Lung (tissue), 12 donors: ENCODE results near the gene PGRMC2. TPM values are rescaled to one million over a fixed set of nuclear protein-coding genes. Genes with fewer than 3 reads are reported as not detected.

ENCODE experiments used
- ATAC-seq: fragments of 200-7000 bp; cut with Tn5 transposase; one replicate; pipeline ENCODE4 v1.9.1; 2020; ENCODE audit warnings: moderate number of reproducible peaks; ENCODE audit not compliant: insufficient read depth, low FRiP score
- DNase-seq, 3 donors: peaks; one replicate each; pipeline ENCODE4 v3.0.0-alpha.2; 2013 to 2017
- H3K27ac ChIP-seq, 2 donors: one replicate each; pipeline ENCODE4 v1.5.1; 2013; ENCODE audit warnings: mild to moderate bottlenecking in 2 of 2, moderate library complexity in 2 of 2, control low read depth in 1 of 2, inconsistent platforms in 1 of 2, low read depth in 1 of 2, low read length in 1 of 2
- H3K27me3 ChIP-seq, 3 donors: one replicate each; pipeline ENCODE4 v1.5.1; 2013; ENCODE audit warnings: low read length in 2 of 3; ENCODE audit not compliant: control insufficient read depth in 3 of 3, insufficient read depth in 3 of 3
- H3K36me3 ChIP-seq, 4 donors: one replicate each; pipeline ENCODE4 v1.5.1; 2013; ENCODE audit warnings: low read length in 4 of 4, mild to moderate bottlenecking in 1 of 4, moderate library complexity in 1 of 4; ENCODE audit not compliant: control insufficient read depth in 4 of 4, insufficient read depth in 4 of 4
- H3K4me1 ChIP-seq, 5 donors: one replicate each; pipeline ENCODE4 v1.5.1; 2013; ENCODE audit warnings: low read length in 5 of 5, mild to moderate bottlenecking in 2 of 5, moderate library complexity in 1 of 5; ENCODE audit not compliant: control insufficient read depth in 5 of 5, insufficient read depth in 5 of 5
- H3K4me3 ChIP-seq: one replicate; pipeline ENCODE4 v1.5.1; 2013; ENCODE audit warnings: mild to moderate bottlenecking, control low read depth, moderate library complexity
- H3K9ac ChIP-seq, 2 donors: one replicate each; pipeline ENCODE4 v1.5.1; 2013; ENCODE audit warnings: low read length in 2 of 2, control low read depth in 1 of 2; ENCODE audit not compliant: insufficient read depth in 1 of 2
- H3K9me3 ChIP-seq, 4 donors: one replicate each; pipeline ENCODE4 v1.5.1; 2013; ENCODE audit warnings: low read length in 3 of 4, mild to moderate bottlenecking in 1 of 4, moderate library complexity in 1 of 4; ENCODE audit not compliant: control insufficient read depth in 4 of 4, insufficient read depth in 3 of 4
- WGBS, 2 donors: extraction: QIAGEN DNeasy Blood & Tissue Kit; methylation state at CpG; one replicate each; pipeline ENCODE4 v1.1.7; 2013; 5-methylcytosine and 5-hydroxymethylcytosine counted together
- polyA plus RNA-seq, 2 donors: library from polyadenylated mRNA; stranded (reverse); fragments of 200-250 nt; gene quantifications; one replicate each; pipeline ENCODE4 v1.2.1, GENCODE V29; 2013
- total RNA-seq, 2 donors: library from RNA; depleted of rRNA in 1 of 2; stranded (reverse); fragments of >200 nt in 1 of 2; gene quantifications; one replicate each; pipeline ENCODE4 v1.2.1, GENCODE V29; 2014 to 2021
- TF ChIP-seq, protein P1 (sequence below): IDR thresholded peaks from 2 replicates; pipeline ENCODE4 v1.5.1; 2012; ENCODE audit warnings: mild to moderate bottlenecking; ENCODE audit errors: control extremely low read depth, extremely low read depth
- donor health status: control.
- donor health status: control.
- donor health status: Bipolar disorder and iron deficiency.
- donor health status: healthy.
- donor health status: DM: yes; HTN: yes; CAD: no.

Gene PGRMC2
- total and polyA plus RNA-seq, 4 donors: 25.8 to 71.6 (median 35.3) TPM

DNA sequence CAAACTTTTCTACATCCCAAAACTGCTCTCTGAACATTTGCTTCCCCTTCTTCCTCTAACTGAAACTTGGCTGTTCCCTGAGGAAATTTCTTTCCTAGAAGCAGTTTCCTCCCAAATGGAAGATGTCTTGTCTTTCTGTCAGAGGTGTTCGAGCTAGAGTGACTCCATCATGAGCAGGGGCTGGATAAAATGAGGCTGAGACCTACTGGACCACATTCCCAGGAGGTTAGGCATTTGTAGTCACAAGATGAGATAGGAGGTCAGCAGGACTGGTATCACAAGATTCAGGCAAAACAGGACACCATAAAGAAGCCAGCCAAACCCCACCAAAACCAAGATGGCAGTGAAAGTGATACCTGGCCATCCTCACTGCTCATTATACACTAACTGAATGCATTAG lies 35.8 kb upstream of the PGRMC2 start:
- H3K9ac ChIP-seq: no peak overlapping the region
- H3K27ac ChIP-seq: no peak overlapping the region
- ATAC-seq (no peak), DNase-seq (no peak)
- no peaks in the 10 kb centered on the region for H3K4me1 ChIP-seq
- TF ChIP-seq, protein P1, sequence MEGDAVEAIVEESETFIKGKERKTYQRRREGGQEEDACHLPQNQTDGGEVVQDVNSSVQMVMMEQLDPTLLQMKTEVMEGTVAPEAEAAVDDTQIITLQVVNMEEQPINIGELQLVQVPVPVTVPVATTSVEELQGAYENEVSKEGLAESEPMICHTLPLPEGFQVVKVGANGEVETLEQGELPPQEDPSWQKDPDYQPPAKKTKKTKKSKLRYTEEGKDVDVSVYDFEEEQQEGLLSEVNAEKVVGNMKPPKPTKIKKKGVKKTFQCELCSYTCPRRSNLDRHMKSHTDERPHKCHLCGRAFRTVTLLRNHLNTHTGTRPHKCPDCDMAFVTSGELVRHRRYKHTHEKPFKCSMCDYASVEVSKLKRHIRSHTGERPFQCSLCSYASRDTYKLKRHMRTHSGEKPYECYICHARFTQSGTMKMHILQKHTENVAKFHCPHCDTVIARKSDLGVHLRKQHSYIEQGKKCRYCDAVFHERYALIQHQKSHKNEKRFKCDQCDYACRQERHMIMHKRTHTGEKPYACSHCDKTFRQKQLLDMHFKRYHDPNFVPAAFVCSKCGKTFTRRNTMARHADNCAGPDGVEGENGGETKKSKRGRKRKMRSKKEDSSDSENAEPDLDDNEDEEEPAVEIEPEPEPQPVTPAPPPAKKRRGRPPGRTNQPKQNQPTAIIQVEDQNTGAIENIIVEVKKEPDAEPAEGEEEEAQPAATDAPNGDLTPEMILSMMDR: no peak
- no peaks in the 10 kb centered on the region for H3K9me3 ChIP-seq
- 72 to 84% methylated on average over 1 of the region's 1 CpG for WGBS, 2 donors
- H3K27me3 ChIP-seq: no peaks in the 10 kb centered on the region
- H3K4me3 ChIP-seq: no peak overlapping the region
- H3K36me3 ChIP-seq: no peaks in the 10 kb centered on the region

DNA sequence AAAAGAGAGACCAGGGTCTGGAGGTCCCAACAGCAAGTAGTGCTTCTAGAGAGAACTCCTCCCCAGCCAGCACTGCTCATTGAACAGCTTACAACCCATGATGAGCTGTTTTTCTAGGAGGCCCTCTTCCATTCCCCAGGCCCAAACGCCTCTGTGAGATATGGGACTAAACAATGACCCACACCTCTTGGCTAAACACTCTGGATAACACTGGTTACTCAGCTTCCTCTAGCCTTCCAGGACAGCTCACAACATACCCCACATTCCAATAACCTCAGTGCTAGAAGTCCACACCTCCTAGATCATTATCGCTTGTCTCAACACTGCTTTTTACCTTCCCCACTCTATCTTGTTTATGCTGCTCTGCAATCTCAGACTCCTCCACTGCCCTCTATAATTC lies 35.4 kb upstream of the PGRMC2 start:
- no peaks in the 10 kb centered on the region for H3K4me1 ChIP-seq
- H3K9me3 ChIP-seq: no peaks in the 10 kb centered on the region
- no peaks in the 10 kb centered on the region for H3K27me3 ChIP-seq
- H3K36me3 ChIP-seq: no peaks in the 10 kb centered on the region
- ATAC-seq (no peak), DNase-seq (no peak)
- no peak overlapping the region for H3K27ac ChIP-seq
- TF ChIP-seq, protein P1: no peak
- H3K4me3 ChIP-seq: no peak overlapping the region
- no peak overlapping the region for H3K9ac ChIP-seq
- WGBS, 2 donors: 53 to 66% methylated on average over 2 of the region's 2 CpGs

DNA sequence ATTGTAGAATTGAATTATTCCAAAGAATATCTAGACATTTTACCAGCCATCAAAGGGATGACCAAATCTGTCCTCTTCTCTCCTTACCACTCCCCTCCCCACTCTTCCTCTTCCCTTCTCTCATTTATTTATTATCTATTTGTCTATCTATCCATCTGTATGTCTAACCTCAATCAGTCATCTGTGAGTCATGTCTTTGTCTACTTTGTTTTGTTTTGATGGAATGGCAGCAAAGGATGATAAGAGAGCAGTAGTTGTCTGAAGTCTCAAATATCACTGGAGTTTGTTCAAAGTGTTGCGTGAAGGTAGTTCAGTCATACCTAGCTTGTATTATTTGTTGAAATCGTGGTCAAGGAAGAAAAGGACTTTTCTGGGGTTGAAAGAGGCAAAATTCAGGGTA lies 34.7 kb upstream of the PGRMC2 start:
- ATAC-seq (no peak), DNase-seq (no peak)
- H3K27ac ChIP-seq: no peak overlapping the region
- WGBS, 2 donors: 79 to 88% methylated on average over 2 of the region's 2 CpGs
- no peak overlapping the region for H3K4me3 ChIP-seq
- no peaks in the 10 kb centered on the region for H3K27me3 ChIP-seq
- no peak overlapping the region for H3K9ac ChIP-seq
- no peaks in the 10 kb centered on the region for H3K36me3 ChIP-seq
- H3K9me3 ChIP-seq: no peaks in the 10 kb centered on the region
- no peaks in the 10 kb centered on the region for H3K4me1 ChIP-seq
- TF ChIP-seq, protein P1: no peak

DNA sequence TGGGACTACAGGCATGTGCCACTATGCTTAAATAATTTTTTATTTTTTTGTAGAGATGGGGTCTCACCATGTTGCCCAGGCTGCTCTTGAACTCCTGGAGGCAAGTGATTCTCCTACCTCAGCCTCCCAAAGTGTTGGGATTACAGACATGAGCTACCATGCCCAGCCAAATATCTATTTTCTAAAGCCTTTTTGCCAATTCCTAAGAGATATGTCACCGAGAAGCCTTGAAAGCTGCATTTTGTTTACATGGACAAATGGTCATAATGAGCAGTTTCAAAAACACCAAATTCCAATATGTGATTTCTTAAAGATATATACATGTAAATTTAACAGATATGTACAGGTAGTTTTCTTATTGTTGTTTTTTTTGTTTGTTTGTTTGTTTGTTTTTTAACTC lies 33.0 kb upstream of the PGRMC2 start:
- ATAC-seq: no peak
- no peak overlapping the region for H3K4me3 ChIP-seq
- DNase-seq: no peak
- WGBS, 2 donors: 97 to 98% methylated on average over 1 of the region's 1 CpG
- TF ChIP-seq, protein P1: no peak
- H3K27me3 ChIP-seq: no peaks in the 10 kb centered on the region
- H3K36me3 ChIP-seq: no peaks in the 10 kb centered on the region
- H3K4me1 ChIP-seq: no peaks in the 10 kb centered on the region
- H3K9ac ChIP-seq: no peak overlapping the region
- no peaks in the 10 kb centered on the region for H3K9me3 ChIP-seq
- no peak overlapping the region for H3K27ac ChIP-seq
